Measurements from ENCODE around the gene IQUB.

IQUB gene

GRCh38 chr7:123440101-123440548 lies 94.3 kb downstream of the IQUB start:
- no peak overlapping the region for H3K27ac ChIP-seq
- no peak for TF ChIP-seq CTCF (conservative IDR thresholded peaks at IDR 0.05; ENCODE audit: low read depth)
- DNase-seq (ENCODE audit: low spot score) = no peak
- POLR2A ChIA-PET (ENCODE audit: low non-redundant PET) = no interaction called here
- CTCF ChIA-PET = no interaction called here

- no peak overlapping the region for H3K27ac ChIP-seq
- DNase-seq (ENCODE audit: low spot score) = no peak
- POLR2A ChIA-PET (ENCODE audit: low non-redundant PET) = no interaction called here
- TF ChIP-seq CTCF (conservative IDR thresholded peaks at IDR 0.05; ENCODE audit: low read depth) = no peak
- CTCF ChIA-PET = no interaction called here
These were observed 95.2 kb downstream of the IQUB start for GRCh38 chr7:123439191-123439590.

DNA sequence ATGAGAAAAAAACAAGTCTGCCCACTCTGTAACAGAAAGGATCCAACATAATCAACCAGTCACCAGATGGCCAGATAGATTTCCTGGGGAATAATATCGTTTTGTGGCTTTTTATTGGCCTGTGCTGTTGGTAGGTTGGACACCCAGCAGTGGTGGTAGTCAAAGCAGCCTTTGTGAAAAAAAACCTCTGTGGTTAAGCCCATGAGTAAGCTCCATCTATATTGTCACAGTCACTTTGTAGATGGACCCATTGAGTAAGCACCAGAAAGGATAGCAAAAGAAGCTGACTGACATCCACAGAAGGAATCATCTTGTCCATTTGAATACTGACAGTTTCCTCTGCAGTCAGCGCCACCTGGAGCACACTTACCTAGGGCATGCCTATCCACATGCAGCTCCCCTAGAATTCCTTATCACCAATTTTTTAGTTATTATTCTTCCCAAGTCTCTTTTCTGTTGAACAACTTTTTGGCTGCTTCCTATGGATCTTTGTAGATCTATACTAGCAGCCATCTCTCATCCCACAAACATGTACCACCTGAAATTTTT lies 96.9 kb downstream of the IQUB start:
- ChIA-PET CTCF (no interaction called here), POLR2A (ENCODE audit: low non-redundant PET) (no interaction called here)
- no peak for TF ChIP-seq CTCF (conservative IDR thresholded peaks at IDR 0.05; ENCODE audit: low read depth)
- no peak for DNase-seq (ENCODE audit: low spot score)
- H3K27ac ChIP-seq = no peak overlapping the region

DNA sequence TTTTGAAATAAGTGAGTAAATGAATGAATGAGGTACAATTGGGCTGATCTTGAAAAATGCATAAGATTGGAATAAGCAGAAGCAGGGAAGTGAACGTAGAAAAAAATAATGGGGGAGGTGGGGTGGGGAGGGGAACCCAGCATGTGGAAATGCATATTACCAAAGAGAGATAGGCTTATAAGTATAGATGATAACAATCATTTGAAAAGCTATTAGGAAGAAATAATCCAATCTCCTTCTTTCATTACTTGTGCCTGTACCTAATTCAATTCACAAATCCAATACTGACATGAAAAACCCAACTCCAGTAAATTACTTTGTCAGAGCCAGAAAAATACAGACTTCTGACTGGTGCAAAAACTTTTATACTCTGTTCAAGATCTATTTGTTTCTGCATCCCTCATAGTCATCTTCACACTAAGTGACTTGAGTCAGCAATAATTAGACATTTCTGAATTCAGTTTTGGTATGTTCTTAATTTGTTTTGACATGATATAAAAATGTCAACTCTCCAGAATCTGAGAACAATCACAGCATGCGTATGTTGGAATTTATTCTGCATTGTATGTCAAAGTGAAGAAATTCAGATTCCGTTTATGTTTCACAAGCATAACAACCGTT lies 99.2 kb downstream of the IQUB start:
- ChIA-PET POLR2A (ENCODE audit: low non-redundant PET) (no interaction called here), CTCF (no interaction called here)
- no peak overlapping the region for H3K27ac ChIP-seq
- TF ChIP-seq CTCF (conservative IDR thresholded peaks at IDR 0.05; ENCODE audit: low read depth) = no peak
- no peak for DNase-seq (ENCODE audit: low spot score)

GRCh38 chr7:123433665-123434064 lies 100.7 kb downstream of the IQUB start:
- DNase-seq (ENCODE audit: low spot score) = no peak
- CTCF ChIA-PET = no interaction called here
- TF ChIP-seq CTCF (conservative IDR thresholded peaks at IDR 0.05; ENCODE audit: low read depth) = no peak
- POLR2A ChIA-PET (ENCODE audit: low non-redundant PET) = no interaction called here
- no peak overlapping the region for H3K27ac ChIP-seq

DNA sequence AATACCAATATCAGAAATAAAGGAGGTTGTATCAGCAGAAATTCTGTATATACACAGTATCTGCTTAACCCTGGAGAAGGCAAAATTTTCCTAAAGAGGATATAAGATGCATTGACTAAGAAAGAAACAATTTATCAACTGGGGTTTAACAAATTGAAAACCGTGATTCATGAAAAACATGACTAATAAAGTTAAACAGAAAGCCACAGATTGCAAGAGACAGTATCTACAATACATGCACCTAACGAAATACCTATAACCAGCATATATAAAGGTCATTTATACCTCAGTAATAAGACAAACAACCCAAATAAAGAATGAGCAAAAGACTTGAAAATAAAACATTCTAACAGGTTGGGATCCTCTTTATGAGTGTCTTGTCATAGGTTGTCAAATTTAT lies 101.8 kb downstream of the IQUB start:
- no peak for TF ChIP-seq CTCF (conservative IDR thresholded peaks at IDR 0.05; ENCODE audit: low read depth)
- no peak overlapping the region for H3K27ac ChIP-seq
- no peak for DNase-seq (ENCODE audit: low spot score)
- POLR2A ChIA-PET (ENCODE audit: low non-redundant PET) = no interaction called here
- CTCF ChIA-PET = no interaction called here

Measured in RWPE1 (cell line).